ENCODE data around the gene MAP1LC3B2. TPM values are rescaled to one million over a fixed set of nuclear protein-coding genes. Genes with fewer than 3 reads are reported as not detected.

Gene MAP1LC3B2
- total RNA-seq, 1 donor from 2014 or later: 0.79 TPM

DNA sequence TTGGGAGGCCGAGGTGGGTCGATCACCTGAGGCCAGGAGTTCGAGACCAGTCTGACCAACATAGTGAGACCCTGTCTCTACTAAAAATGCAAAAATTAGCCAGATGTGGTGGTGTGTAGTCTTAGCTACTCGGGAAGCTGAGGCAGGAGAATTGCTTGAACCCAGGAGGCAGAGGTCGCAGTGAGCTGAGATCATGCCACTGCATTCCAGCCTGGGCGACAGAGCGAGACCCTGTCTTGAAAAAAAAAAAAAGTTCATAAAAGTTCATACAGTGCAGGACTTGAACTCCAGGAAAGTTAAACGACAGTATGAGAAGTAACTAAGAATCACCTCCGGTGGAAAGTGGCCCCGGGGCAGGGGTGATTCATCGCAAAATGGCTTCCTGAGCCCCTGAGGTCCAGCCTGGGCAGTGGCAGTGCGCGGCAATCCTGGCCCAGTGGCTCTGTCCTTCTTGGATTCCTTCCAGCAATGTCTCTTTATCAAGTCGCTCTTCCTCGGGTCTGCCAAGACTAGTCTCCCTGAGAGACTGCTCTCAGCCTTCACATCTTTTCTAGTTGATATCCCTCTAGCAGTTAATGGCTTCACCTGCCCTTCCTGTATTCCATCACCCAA, 16.7 kb upstream of the MAP1LC3B2 start:
- no peaks in the 10 kb centered on the region for H3K27me3 ChIP-seq (ENCODE audit: control insufficient read depth, insufficient read depth, low read length)
- H3K36me3 ChIP-seq (ENCODE audit: control insufficient read depth, insufficient read depth, low read length): no peaks in the 10 kb centered on the region
- FAIRE-seq: no peak
- TF ChIP-seq, protein P1, sequence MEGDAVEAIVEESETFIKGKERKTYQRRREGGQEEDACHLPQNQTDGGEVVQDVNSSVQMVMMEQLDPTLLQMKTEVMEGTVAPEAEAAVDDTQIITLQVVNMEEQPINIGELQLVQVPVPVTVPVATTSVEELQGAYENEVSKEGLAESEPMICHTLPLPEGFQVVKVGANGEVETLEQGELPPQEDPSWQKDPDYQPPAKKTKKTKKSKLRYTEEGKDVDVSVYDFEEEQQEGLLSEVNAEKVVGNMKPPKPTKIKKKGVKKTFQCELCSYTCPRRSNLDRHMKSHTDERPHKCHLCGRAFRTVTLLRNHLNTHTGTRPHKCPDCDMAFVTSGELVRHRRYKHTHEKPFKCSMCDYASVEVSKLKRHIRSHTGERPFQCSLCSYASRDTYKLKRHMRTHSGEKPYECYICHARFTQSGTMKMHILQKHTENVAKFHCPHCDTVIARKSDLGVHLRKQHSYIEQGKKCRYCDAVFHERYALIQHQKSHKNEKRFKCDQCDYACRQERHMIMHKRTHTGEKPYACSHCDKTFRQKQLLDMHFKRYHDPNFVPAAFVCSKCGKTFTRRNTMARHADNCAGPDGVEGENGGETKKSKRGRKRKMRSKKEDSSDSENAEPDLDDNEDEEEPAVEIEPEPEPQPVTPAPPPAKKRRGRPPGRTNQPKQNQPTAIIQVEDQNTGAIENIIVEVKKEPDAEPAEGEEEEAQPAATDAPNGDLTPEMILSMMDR (IDR thresholded peaks at IDR 0.05; ENCODE audit: insufficient read depth, low read length, severe bottlenecking): no peak
- H3K4me3 ChIP-seq (ENCODE audit: low read depth, low read length): no peak overlapping the region
- no peak for DNase-seq (ENCODE audit: low read depth)

DNA sequence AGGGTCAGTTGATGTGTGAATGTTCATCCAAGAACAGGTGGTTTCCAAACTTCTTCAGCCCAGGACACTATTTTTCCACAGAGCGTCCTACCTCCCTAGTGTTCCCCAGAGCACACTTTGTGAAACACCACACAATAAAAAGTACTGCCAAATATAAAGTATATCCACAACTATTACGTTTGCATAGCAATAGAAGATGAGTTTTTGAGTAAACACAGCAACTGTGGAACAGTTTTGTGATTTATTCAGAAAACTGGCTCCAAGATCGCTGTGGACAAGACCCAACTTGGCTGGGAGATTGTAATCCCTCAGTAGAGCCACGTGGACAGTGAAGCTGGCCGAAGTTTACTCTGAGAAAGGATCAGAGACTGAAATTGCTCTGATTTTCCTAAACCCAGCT, 14.5 kb upstream of the MAP1LC3B2 start:
- no peak for DNase-seq (ENCODE audit: low read depth)
- H3K4me3 ChIP-seq (ENCODE audit: low read depth, low read length): no peak overlapping the region
- no peaks in the 10 kb centered on the region for H3K27me3 ChIP-seq (ENCODE audit: control insufficient read depth, insufficient read depth, low read length)
- no peak for FAIRE-seq
- H3K36me3 ChIP-seq (ENCODE audit: control insufficient read depth, insufficient read depth, low read length): no peaks in the 10 kb centered on the region
- TF ChIP-seq, protein P1 (IDR thresholded peaks at IDR 0.05; ENCODE audit: insufficient read depth, low read length, severe bottlenecking): no peak

DNA sequence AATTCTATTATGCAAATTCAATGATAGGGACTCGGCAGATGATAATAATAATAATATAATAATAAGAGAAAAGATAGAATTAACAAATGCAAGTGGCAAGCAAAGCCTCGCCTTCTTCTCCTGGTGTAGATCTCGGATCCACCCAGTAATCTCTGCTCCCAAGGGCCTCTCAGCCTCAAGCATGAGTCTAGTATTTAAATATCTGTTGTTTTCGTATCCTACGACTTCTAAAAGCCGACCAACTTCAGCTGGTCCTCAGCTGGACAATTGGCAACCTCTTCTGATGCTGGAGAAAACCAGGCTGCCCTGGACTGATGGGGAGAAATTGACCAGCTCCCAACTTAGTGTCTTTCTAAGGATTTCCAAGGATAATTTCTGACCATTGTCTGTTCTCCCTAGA, 14.0 kb upstream of the MAP1LC3B2 start:
- no peak overlapping the region for H3K4me3 ChIP-seq (ENCODE audit: low read depth, low read length)
- FAIRE-seq (no peak), DNase-seq (ENCODE audit: low read depth) (no peak)
- H3K27me3 ChIP-seq (ENCODE audit: control insufficient read depth, insufficient read depth, low read length): no peaks in the 10 kb centered on the region
- H3K36me3 ChIP-seq (ENCODE audit: control insufficient read depth, insufficient read depth, low read length): no peaks in the 10 kb centered on the region
- TF ChIP-seq, protein P1 (IDR thresholded peaks at IDR 0.05; ENCODE audit: insufficient read depth, low read length, severe bottlenecking): no peak

DNA sequence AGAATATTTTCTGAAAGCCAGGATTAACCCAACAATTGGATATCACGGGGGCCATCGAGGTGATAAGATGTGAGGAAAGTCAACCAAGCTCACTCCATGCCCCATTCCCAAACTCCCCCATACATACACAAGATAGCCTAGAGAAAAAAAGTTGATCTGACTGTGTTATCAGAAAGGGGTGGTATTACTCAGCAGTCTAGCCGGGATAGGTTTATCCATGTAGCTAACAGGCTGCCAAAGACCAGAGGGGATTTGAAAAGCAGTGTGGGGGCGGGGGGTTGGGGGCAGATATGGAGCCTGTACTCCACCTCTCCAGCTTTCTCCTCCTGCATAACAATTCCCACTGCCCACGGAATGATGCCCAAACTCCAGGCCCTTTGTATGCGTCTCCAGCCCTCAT, 13.2 kb upstream of the MAP1LC3B2 start:
- H3K27me3 ChIP-seq (ENCODE audit: control insufficient read depth, insufficient read depth, low read length): no peaks in the 10 kb centered on the region
- H3K4me3 ChIP-seq (ENCODE audit: low read depth, low read length): no peak overlapping the region
- H3K36me3 ChIP-seq (ENCODE audit: control insufficient read depth, insufficient read depth, low read length): no peaks in the 10 kb centered on the region
- FAIRE-seq (no peak), DNase-seq (ENCODE audit: low read depth) (no peak)
- TF ChIP-seq, protein P1 (IDR thresholded peaks at IDR 0.05; ENCODE audit: insufficient read depth, low read length, severe bottlenecking): no peak

DNA sequence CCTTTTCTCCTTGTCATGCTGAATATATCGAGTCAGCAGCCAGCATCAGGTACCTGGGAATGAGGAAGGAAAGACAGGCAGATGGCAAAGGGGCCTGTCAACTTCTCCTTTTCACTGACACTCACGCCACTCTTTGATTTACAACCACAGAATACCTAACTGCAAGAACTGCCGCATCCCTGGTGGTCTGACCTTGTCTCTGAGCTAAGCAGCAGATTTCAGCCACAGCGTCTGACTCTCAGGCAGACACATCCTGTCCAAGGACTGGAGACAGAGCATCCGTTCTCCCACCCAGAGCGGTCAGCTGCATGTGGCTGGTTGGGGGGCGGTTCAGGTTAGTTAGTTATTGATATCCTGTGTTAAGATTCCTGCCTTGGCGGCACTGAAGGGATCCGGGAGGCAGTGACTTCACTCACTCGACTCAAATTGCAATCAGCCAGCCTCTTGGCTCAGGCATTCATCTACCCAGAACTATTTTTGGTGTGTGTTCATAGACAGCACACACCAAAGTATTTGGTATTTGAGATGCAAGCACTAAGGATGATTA, 11.2 kb upstream of the MAP1LC3B2 start:
- Histone ChIP-seq H3K36me3 (ENCODE audit: control insufficient read depth, insufficient read depth, low read length) (no peaks in the 10 kb centered on the region), H3K4me3 (ENCODE audit: low read depth, low read length) (no peak overlapping the region), H3K27me3 (ENCODE audit: control insufficient read depth, insufficient read depth, low read length) (no peaks in the 10 kb centered on the region)
- DNase-seq (ENCODE audit: low read depth) (no peak), FAIRE-seq (no peak)
- TF ChIP-seq, protein P1 (IDR thresholded peaks at IDR 0.05; ENCODE audit: insufficient read depth, low read length, severe bottlenecking): no peak

DNA sequence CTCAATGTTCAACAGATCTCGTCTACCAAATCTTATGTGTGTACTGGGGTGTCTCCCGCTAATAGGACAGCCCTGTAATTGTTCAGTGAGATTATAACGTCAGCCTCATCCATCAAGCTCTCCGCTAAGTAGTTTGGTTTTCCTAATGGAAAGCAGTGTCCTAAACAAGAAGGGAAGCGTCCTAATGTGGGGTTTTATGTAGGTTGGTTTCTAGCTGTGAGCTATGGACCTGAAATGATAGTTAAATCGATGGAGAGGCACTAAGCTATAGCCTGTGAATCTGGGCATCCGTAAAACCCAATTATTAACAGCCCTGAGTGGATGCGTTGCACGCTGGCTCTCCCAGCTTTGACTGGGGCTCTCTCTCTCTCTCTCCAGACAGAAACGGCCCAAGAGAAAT, 9.2 kb upstream of the MAP1LC3B2 start:
- TF ChIP-seq, protein P1 (IDR thresholded peaks at IDR 0.05; ENCODE audit: insufficient read depth, low read length, severe bottlenecking): no peak
- H3K36me3 ChIP-seq (ENCODE audit: control insufficient read depth, insufficient read depth, low read length): no peaks in the 10 kb centered on the region
- H3K4me3 ChIP-seq (ENCODE audit: low read depth, low read length): no peak overlapping the region
- H3K27me3 ChIP-seq (ENCODE audit: control insufficient read depth, insufficient read depth, low read length): no peaks in the 10 kb centered on the region
- FAIRE-seq (no peak), DNase-seq (ENCODE audit: low read depth) (no peak)

Measured in bronchial epithelial cell (primary cell).